ENCODE results near the gene TNNI2.

TNNI2 gene

DNA sequence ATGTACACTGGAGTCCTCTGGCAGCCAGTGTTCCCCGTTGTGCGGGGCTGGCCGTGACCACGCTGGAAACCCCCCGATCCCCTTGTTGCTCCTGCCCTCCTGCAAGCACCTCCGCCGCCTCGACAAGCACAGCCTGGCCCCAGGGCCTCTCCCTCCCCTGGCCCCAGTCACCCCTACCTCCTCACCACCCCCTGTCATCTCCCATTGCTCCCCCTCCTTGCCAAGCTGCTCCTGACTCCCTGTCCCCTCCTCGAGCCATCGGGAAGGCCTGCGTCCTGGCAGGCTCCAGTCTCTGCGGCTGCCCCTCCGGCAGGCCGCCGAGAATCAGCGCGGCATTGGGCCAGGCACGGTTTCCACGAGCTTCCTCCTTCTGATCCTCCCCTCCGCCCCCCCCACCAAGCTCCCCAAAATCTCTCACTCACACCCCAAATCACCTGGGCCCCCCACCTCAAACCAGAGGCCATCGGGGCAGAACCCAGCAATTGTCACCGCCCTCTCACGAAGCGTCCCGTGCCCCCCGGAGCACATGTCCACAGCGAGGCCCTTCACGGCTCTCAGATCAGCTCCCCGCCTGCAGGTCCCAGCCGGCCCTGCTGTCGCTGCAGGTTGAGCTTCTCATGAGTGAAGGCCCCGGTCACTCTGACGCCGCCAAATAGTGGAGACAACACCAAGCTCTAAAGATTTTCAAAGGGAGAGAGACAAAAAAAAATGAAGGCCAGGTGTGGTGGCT, 8.4 kb downstream of the TNNI2 start:
- DNase-seq (ENCODE audit: low read depth), result no peak

GRCh38 chr11:1847926-1848639, 9.3 kb downstream of the TNNI2 start:
- no peak for DNase-seq (ENCODE audit: low read depth)

DNA sequence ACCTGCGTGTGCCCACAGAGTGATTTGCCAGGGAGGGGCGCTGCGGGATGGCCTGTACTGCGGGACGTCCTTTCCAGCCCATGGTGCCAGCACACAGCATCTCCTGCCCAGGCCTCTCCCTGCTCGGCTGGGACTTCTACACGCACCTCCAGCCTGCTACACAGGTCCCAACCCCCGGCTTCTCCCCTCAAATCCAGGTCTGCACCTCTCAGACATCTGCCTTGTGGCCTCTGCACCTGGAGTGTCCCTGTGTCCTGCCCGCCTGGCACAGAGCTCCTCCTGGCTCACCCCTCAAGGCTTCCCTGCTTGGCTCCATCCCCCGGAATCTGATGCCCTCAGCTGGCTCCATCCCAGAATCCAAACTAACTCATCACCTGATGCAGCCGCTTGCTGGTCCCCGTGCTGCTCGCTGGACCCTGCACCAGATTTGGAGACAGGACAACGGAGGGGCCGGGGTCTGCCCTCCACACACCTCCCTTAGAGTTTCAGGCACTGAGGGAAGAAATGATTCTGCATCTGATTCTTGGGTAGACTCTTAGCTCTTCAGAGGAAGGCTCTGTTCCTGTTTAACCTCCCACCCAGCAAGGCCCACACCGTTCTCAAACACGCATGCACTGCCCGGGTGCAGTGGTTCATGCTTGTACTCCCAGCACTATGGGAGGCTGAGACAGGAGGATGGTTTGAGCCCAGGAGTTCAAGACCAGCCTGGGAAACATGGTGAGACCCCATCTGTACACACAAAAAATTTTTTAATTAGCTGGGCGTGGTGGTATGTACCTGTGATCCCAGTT, 10.1 kb downstream of the TNNI2 start:
- no peak for DNase-seq (ENCODE audit: low read depth)

- DNase-seq (ENCODE audit: low read depth), result no peak
Observed at GRCh38 chr11:1851468-1852180, 12.8 kb downstream of the TNNI2 start.

DNA sequence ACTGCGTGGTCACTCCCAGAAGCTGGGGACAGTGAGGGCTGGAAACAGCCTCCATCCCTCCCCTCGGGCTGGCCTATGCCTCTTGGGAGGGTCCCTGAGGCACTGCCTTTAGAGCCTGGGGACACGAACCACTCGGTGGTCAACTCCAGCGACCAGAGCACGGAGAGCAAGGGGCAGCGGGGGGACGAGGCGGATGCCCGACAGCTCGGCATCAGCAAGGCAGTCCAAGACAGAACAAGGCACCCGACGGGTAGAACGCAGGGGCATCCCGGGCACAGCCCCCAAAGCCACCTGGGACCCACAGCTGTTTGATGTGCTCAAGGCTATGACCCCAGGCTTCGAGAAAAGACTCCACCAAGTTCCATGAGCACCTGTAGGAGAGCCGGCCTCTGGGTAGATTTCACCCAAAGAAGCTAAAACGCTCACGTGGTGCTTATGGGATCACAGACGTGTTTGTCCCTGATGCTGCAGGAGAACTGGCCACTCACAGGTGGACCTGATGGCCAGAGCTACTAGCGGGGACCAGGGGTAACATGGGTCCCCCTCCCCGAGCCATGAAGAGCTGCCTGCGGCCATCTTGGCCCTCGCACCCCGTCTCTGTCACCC, 13.6 kb downstream of the TNNI2 start:
- DNase-seq (ENCODE audit: low read depth), result no peak

DNA sequence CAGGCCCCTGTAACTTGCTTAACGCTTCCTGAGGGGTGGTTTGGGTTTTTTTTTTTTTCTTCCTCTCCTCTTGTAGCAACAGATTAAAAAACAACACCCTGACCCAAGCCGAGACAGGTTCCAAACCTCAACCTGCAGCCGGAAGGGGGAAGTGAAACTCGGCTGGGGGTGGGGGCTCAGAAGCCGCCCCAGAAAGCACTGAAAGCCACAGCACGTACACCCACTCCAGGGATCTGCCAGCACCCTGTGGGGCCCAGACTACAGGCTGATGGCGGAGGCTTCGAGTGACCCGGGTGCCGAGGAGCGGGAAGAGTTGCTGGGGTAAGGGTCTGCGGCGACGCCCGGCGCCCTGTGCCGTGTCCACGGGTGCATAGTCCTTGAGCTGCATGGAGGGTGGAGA, 14.1 kb downstream of the TNNI2 start, which contains the start of gene LSP1:
LSP1 (plus strand) TSS at position 208 of the 400 bp plus-strand sequence; CDS start at position 269, 61 bp downstream.
- DNase-seq (ENCODE audit: low read depth), result peak; percentile 79

- no peak for DNase-seq (ENCODE audit: low read depth)
Observed at GRCh38 chr11:1853376-1854131, 14.8 kb downstream of the TNNI2 start.

- no peak for DNase-seq (ENCODE audit: low read depth)
Observed at GRCh38 chr11:1854132-1854948, 15.6 kb downstream of the TNNI2 start.

GRCh38 chr11:1854949-1855885, 16.4 kb downstream of the TNNI2 start:
- DNase-seq (ENCODE audit: low read depth), result peak; percentile 36

DNA sequence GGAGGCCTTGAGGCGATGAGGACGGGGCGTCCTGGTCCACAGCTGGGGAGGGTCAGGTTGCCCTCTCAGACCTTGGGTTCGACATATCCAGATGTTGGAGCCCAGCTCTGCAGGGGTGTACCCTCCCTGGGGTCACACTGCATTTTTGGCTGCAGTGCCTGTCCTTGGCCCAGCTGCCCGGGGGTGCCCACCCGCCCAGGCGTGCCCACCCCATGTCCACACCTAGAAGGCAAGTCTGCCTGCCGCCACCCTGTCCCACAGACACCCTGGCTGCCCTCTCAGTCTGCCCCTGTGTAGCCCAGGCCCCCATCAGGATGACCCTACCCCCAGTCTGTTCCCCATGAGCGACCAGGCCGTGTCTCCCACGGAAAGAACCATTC, 17.1 kb downstream of the TNNI2 start:
- DNase-seq (ENCODE audit: low read depth), result no peak

DNA sequence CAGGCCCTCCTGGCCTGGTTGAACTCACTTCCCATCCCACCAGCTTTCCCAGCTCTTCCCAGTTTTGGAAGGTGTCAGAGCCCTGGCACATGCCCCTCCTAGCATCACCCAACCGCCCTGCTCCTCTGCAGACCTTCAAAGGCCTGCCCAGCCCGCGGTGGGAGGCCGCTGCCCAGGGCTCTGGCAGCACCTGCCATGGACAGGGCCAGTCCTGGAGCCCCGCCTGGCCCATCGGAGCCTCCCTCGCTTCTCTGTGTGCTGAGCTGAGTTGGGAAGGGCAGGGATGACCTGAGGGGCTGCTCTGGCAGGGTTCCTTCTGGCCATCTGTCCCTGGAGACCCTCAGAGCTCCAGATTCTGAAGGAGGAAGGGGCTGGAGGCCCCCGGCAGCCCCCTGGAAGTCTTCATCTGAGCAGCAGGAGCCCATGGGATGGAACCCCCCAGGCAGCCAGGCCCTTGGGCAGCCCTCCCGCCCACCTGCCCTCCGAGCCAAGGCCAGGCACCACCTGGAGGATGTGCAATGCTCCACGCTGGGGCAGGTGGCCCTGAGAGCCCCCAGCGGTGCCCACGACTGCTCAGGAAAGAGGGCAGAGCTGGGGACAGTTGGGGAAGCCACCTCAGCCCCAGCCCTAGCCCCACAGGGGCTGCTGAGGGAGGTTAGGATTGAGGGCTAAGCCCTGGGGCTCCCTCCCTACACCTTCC, 17.7 kb downstream of the TNNI2 start:
- no peak for DNase-seq (ENCODE audit: low read depth)

DNA sequence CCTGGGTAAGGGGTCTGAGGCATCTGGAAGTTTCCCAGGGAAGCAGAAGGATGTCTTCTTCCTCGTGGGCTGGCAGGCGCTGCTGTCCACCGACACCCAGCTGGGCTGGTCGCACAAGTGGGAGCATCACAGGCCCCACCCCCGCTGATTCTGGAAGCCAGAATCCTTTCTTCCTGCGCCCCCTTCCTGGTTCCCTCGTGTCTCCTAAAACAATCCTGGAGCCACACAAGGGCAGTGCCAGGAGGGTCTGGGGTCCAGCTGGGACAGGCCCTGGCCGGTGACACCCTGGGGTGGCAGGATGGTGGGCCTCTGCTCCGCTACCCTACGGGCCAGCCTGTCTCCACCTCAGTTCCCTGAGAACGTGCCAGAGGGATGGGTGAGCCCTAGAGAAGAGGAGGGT, 18.3 kb downstream of the TNNI2 start:
- no peak for DNase-seq (ENCODE audit: low read depth)

DNA sequence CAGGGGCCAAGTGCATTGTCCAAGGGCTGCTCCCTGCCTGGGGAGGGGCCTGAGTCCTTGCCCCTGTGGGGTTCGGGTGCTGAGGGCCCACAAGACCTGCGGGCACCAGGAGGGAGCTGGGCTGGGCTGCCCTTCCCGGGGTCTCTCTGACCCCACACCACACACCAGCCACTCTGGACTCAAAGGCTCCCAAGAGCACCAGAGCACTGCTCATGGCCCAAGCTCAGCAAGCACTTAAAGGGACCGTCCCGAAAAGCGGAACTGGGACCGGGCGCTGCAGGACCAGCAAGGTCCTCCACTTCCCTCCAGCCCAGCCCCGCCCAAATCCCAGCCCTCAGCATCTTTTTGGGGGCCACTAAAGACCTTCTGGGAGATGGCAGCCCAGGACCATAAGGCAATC, 19.4 kb downstream of the TNNI2 start:
- no peak for DNase-seq (ENCODE audit: low read depth)

GRCh38 chr11:1858576-1858975, 19.8 kb downstream of the TNNI2 start:
- no peak for DNase-seq (ENCODE audit: low read depth)

DNA sequence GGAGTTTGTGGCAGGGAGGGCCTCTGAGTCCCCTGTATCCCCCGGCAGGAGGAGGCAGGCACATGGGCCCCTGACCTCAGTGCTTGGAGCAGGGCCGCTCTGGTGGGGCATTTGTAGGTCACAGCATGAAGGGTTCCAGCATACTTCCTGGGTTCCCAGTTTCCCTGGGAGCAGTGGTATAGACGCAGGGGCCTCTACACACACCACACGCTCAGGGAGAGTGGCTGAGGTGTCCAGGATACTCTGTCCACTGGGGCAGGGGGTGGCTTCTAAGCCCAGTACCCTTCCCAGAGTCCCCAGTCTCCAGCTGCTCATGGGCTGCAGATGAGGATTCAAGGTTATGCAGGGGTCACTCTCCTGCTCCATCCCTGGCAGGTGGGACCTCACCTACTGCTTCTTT, 20.2 kb downstream of the TNNI2 start:
- DNase-seq (ENCODE audit: low read depth), result no peak

- no peak for DNase-seq (ENCODE audit: low read depth)
Observed at GRCh38 chr11:1860108-1860507, 21.3 kb downstream of the TNNI2 start.

GRCh38 chr11:1861435-1862411, 22.9 kb downstream of the TNNI2 start:
- DNase-seq (ENCODE audit: low read depth), result no peak
